CD4-positive, alpha-beta T cell treated with Interleukin-1 beta for 1 hour (primary cell): ENCODE measurements around the gene ALDH1A1.

Source experiments
- DNase-seq, 2 donors: peaks; one replicate each; pipeline ENCODE4 v3.0.0-alpha.2; 2020 to 2022

ALDH1A1 gene

DNA sequence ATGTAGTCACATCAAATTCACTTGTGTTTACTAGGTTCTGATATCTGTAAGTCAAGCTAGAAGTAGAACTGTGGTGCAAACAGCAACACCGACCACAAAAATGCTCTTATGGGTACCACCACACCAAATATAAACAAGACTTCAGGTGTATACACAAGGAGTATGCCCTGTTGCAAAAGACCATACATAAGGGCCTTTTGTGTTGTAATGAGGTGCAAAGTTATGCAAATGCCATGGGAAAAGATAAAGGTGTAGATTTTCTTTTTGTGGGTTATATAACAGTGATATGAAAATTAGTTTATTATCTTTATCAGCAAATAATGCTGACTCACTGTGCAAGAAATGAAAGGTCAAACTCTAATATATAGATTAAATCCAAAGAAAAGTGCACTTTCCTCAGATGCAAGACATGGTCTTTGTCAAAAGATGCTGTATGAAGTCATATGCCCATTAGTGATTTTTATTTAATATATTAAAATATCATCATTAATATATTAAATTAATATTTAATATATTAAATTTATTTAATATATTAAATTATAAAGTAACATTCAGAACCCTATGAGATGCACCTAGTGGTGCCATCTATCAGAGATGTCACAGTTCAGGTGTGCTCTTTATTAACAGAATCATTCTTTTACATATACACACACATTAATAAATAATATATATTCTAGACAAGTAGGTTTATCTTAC is 26.7 kb upstream of the ALDH1A1 start:
- no peak for DNase-seq

DNA sequence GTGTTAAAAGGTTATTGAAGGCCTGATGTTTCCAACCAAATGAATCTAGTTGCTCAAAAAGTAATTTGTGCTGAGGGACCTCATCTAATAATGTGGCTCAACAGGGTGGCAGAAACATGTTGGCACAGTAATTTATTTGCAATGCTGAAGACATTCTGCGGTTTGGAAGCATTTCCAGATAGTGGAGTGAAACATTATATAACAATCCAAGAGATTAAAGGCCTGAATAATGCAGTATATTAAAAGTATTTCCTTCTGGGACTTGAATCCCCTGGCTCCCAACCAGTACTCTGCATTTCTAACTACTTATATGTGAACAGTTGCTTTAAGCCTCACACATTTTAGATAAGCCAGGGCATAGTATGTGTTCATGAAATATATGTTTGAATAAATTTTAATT is 25.9 kb upstream of the ALDH1A1 start:
- no peak for DNase-seq

DNA sequence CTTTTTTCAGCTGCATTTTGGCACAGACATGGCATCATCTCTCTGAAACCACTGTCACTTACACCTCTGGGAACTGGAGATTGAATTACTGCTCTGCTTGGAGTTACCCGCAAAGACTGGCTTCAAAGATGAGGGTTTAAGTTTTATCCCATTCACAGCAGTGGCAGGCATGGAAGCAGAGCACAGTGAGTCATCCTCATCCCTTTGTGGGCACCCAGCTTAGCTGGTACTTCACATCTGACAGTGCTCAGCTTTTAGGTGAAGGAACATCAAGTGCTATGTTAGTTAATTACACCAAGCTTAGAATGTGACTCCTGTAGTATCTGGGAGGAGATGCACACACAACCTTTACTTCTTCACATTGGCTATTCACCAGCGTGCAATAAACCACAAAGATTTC is 24.8 kb upstream of the ALDH1A1 start:
- no peak for DNase-seq

DNA sequence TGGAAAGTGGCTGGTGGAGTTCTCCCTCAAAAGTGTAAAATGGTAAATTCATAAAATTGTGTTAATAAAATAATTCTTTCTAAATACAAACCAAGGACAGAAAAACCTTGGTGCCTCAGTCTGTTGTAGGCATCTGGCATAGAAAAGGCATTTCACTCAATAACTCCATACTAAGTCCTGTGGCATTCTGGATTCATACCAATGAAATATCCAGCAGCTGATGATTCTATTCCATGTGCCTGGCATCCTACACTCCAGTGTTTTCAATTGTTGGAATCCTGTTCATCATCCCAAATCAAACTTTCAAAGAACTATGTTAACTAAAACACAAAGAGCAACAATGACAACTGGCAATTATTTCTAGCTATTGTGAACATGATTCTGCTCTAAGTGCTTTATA is 21.6 kb upstream of the ALDH1A1 start:
- no peak for DNase-seq

DNA sequence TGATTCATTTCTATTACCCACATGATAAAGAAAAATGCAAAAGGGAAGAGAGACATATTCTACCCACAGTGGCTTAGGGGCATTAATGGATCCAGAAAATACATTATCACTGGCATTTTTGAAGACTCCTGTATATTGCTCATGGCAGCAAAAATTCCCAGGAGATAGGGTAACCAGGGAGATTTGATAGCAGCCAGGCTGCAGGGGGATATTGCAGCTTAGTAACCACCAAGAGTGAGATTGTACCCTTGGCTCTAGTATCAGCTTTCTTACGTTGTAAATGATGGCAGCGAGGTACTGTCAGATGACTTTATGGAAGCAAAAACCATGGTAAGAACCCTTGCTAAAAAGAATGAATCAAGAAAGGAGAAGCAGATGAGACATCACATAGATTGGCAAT is 19.8 kb upstream of the ALDH1A1 start:
- no peak for DNase-seq

DNA sequence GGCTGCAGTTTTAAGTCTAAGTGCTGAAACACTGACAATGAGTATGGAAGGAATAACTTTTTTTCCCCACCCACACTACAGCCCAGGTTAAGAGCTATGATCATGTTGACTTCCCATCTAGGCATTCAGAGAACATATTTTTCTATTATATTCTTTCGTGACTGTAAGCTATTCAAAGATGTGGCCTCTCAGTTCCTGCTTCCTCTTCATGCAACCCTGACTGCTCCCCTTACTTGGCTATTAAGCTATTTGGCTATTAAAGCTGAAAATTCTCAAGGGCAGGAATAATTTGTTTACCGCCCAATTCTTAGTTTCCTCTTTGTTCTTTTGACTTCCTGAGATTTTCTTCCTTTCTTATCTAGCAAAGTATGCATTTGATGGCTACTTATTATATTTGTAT is 18.6 kb upstream of the ALDH1A1 start:
- DNase-seq: no peak

DNA sequence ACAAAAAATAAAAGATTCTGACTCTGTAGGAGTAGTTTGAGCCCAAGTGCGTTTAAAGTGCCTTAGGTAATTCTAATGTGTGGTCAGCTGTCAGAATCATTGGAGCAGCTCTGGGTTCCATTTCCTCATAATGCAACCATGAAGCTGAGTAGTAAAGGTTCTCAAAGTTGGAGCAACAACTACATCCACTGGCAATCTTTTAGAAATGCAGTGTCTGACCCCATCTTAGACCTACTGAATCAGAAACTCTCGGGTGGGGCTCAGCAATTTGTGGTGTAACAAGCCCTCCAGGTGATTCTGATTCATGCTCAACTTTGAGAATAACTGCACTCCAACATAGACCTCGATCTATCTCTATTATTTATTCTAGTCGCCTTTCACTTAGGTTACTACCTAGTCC is 7.6 kb upstream of the ALDH1A1 start:
- DNase-seq: no peak

DNA sequence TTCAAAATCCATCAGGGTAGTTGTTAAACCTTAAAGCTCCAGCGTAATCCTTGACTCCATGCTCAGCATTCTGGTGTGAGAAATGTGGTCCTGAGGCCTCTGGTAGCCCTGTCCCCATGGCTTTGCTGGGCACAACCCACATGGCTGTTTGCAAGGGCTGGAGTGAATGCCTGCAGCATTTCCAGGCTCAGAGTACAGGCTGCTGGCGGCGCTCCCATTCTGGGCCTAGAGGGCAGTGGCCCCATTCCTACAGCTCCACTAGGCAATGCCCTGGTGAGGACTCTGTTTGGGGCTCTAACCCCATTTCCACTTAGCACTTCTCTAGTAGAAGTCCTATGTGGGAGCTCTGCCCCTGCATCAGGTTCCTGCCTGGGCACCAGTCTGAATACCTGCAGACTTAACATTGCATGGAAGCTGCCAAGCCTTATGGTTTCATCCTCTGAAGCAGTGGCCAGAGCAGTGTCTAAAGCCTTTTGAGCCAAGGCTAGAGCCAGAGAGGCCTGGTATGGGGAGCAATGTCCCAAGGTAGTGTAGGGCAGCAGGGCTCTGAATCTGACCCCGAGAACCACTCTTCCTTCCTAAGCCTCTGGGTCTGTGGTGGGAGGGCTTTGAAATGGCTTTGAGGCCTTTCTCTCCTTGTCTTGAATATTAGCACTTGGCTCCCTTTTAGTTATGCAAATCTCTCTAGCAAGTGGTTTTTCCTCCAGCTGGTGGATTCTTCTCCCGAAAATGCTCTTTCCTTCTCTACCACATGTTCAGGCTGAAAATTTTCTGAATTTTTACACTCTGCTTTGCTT is 5.8 kb upstream of the ALDH1A1 start:
- DNase-seq: no peak

DNA sequence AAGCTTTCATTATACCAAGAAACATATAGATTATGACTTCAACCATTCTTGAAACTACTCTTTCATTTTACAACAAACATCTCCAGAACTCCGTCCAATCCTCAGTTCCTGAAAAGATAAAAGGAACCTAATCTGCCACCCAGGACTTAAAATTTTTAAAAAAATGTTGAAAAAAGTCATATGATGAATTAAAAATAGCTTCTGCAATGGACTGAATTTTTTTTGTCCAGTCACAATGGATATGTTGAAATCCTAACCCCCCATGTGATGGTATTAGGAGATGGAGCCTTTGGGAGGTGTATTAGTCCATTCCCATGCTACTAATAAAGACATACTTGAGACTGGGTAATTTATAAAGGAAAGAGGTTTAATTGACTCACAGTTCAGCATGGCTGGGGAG is 2.7 kb upstream of the ALDH1A1 start:
- DNase-seq: no peak

DNA sequence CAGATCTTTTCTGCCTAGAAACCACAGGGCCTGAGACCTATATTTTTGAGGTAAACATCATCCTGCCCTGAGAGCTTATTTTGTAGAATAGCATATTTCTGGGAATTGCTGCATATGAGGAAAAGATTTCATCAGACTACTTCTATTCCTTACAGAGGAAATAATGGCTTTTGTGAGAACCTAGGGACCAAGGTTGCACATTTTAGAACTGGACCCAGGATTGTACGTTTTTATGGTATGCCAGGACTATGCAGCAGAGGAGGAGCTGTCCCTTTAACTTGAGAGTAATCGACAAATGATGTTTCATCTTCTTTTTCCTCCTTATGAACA is 2.2 kb upstream of the ALDH1A1 start:
- no peak for DNase-seq

DNA sequence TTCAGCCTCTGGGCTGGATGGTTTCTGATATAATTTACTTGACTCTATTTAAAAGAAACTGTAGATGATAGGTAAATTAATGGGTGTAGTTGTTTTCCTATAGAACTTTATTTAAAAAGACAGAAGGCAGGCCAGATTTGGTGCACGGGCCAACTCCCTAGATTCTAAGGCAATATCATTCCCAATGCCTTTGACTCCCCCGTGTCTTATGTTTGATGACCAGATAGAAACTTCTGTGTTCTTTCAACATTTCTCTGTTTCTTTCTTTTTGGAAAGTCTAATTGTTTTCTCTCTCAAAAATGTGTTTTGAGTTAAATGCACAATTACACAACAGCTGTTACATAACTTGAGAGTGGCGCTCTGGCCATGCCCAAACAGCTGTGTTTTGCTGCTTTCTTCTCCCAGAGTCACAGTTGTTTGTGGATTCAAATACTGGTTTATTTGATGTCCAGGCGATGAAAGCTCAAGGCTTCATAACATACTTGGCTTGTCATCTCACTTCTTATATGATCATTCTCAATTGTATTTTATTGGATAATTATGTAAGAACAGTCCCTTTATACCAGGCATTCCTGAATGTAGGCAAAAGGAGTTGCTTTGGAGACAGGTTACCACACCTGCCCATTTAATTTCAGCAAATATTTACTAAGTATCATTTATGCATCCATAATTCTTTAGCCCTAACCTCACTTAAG is 1.7 kb upstream of the ALDH1A1 start:
- DNase-seq: no peak

DNA sequence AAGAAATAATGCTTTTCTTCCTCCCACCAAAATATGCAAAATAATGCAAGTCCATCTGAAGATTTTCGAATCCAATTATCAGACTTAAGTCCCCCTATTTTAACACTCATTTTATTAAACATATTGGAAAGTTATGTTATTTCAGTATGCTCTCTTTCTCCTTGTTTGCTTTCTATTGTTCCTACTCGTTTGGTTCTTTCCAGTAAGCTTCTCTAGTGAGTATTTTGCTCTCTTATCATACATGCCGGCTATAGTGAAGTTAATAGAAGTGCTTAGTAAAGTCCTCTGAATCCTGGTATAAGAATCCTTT is 517 bp downstream of the ALDH1A1 start:
- DNase-seq: no peak

DNA sequence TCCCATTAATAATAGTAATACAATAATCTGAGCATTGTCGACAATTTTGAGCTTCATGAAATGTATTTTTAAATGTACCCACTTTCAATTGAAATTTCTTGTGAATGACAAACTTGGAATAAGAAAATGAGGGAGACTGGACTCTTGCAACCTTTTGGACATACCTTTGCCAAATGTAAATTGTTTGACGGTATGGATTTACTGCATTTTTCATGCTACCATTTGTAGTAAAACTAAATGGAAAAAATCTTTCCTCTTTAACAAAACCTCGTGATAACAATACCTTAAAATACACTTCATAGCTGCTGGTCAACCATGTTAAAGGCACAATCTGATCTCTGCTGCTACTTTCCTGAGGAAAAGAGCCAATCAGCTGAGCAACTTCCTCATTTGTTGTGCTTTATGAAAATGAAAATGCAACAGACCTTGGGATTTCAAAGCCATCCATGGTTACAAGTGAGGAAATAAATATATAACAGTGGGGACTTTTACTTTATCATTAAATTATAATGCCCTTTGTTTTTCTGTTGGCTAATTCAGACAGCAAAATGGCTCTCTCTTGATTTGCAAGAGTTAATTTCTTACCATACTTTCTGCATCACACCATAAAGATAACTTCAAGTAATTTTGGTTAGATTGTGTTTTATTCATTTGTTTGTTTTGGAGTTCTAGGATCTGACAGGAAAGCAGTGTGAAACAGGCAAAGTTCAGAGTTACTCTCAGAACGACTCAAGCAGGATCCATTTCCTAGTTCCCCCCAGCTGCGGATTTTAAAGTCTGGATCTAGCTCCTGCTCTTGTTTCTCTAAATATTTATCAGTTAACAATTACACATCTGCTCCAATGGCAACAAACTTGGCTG is 1.1 kb downstream of the ALDH1A1 start:
- DNase-seq: no peak

DNA sequence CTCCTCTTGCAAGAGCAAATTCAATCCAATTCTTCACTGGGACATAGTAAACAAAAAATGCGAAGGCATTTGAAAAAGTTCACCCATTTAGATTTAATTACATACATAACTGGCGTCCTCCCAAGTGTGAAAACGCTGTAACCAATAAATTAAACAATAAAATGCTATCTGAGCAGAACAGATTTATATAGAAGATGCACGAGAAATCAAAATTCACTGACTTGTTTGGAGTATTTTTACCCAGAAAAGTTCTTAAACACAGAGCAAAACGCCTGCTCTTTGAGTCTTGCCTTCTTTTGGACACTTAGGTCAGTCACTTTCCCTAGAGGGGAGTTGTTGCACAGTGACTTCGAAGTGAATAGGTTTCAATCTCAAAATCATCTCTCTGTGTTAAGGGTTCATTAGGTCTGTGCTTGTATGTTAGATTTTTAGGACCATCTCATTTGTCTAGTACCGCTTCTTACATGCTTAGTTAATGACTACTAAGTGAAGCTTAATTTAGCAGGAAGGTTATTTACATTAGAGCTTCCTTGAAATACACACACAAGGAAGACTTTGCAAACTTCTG is 1.9 kb downstream of the ALDH1A1 start:
- DNase-seq: no peak

DNA sequence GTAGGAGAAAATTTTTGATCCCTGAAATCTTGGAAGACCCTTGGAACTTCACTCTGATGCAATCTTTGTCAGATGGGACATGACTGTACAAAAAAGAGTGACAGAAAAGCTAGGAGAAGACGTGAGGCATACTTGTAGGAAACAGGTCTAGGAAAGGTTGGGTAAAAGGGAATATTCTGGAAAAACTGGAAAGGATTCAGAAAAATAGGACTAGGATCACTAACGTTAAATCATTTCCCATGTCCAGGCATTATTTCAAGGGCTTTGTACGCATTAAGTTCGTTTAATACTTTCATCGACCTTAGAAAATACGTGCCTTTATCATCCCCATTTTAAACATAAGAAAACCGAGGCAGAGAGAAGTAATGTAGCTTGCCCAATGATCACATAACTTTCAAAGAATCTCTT is 2.9 kb downstream of the ALDH1A1 start:
- no peak for DNase-seq

DNA sequence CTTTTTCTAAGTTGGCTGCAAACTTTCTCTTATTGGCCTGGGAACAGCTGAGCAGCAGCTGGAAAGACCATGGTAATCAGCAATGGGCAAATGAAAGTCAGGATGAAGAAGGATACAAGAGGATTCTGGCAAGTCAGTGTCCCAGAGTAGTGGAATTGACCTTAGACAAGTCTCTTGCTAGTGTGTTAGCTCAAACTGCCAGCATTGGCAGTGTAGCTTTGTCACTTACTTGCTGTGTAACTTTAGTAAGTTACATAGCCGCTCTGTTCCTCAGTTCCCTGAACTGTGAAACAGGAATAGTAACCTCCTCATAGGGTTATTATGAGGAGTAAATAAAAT is 3.6 kb downstream of the ALDH1A1 start:
- no peak for DNase-seq

DNA sequence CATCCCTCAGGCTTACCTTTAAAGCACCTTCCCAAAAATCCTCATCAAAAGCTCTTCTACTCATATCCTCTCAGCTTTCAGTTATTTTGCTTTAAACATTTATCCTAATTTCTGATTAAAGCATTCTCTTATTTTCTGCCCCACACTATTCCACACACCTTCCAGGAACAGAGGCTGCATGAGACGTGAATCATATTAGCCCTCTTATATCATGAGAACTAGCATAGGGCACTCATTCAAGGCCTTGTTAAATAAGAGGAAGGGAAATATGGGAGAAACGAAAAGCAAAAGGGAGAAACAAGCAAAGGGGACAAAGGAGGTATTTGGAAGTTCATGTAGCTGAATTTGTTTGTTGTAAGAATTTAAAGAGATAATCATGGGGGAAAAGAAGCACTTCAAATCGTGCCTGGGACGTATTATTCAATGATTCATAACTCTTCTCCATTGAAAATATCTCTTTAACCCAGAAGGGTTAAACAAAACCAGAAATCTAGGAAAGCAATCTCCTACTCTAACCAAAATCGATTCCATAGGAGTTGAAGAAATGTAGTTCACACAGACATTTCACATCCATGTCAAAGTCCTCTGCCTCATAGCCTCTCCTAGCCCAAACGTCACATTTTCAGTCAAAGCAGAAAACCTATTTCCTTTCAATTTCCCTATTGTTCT is 4.1 kb downstream of the ALDH1A1 start:
- no peak for DNase-seq

DNA sequence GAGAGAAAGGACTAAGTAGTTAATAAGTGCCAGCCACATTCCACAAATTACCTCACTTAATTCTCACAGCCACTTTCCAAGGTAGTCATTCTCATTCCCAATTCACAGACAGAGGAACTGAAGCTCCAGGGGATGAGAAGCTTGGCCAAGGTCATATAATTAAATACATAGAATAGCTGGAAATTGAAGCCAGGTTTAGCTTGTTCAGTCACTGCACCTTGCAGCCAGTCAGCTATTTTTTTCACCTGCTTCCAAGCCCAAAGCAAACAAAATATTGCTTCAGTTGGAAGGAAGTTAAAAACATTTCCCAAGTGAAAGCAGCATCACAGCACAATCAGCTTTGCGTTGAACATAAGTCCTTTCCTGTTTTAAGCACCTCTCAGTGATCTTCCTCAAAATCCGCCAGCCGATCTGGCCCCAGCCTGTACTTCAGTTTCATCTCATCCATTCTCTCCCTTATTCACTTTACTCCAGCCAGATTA is 4.8 kb downstream of the ALDH1A1 start:
- no peak for DNase-seq

DNA sequence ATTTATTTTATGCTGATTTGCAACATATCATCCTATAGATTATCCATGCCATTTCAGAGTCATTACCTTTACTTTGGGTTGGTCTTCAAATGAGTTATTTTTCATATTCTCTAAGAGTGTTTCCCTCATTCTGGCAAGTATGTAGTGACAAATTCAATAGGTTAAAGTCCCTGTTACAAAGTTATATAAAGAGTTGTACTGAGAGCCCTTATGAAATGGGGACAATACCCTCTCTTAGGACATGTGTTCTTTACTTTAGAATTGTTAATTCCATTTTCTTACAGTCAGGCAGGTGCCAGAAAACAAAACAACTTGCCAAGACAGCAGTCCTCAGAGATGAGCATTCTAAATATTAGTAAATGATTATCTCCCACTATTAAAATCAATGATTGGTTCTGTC is 6.0 kb downstream of the ALDH1A1 start:
- DNase-seq: no peak

DNA sequence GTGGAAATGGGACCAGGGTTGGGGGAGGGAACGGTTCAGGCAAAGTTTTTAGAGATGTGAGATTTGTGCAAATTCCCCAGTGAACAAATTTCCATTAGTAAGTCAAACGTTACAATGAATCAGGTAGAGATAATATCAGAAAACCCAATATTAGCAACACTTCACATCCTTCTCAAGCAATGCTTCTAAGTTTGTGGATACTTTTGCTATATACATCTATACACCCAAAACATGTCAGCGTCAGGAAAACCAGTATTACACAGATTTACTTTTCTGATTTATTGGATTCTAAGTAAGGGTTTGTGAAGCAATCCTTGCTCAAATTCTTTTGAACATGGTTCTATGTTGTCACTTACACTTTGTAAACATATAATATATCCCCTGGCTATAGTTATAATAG is 6.5 kb downstream of the ALDH1A1 start:
- no peak for DNase-seq

DNA sequence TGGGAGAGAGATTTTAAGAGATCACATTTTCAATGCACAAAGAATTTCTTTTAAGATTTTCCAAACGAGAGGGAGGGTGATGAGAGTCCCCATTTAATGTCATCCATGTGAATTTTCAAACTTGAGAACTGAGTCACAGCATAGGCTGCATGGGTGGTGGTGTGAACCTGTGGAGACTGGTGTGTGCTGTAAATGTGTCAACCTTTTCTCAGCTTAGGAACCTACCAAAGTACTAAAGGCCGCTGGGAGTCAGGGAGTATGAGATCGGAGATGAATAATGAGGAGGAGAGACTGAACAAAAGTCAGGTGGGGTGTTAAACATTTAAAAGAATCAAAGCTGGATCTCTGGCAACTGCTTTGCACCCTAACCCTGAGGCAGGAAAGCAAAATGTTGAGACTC is 7.5 kb downstream of the ALDH1A1 start:
- DNase-seq: no peak

DNA sequence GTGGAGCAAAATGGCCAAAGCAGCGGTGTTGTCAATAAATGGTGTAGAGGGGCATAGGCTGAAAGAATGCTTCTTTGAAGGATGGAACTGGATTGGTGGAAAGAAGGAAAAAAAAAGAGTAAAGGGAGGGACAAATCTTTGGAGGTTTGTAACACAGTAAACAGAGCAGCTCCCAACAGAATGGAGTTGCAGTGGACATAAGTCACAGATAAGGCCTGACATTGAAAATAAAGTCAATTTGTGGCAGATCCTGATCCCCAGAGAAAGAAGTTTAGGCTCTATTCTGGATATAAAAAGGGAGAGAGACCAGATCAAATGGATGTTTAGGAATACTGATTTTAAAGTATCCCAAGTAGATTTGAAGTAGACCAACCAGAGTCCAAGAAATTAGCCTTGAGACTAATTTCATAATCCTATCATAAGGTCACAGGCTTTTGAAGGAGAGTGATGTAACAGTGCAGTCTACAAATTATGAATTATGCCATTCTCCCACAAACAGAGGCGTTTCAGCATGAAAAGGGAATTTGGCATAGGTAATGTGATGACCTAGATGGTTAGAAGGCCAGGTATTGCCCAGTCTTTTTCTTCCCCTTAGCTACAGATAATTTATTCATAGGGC is 8.9 kb downstream of the ALDH1A1 start:
- no peak for DNase-seq
